Stimulated activated CD4-positive, alpha-beta T cell treated with anti-CD3 and anti-CD28 coated beads, Interleukin-1b, Interleukin-23, amount 100 ng/mL, for 1 hour (primary cell): Measurements from ENCODE around the gene CD79B.
"Not testable (repeated sequence)": the region's sequence is repeated elsewhere in the genome, so short reads cannot be mapped to it uniquely, and the experiment has no call there.

Experiments
- DNase-seq, 2 donors: peaks; one replicate each; pipeline ENCODE4 v3.0.0-alpha.2; 2020; ENCODE audit warnings: low read depth in 2 of 2

Gene CD79B

GRCh38 chr17:63911041-63911635 lies 21.0 kb downstream of the CD79B start, which contains the start of gene CSHL1:
CSHL1 (minus strand) TSS chr17:63911258; CDS start chr17:63911196, 62 bp downstream.
- DNase-seq = no peak

GRCh38 chr17:63910096-63910495 lies 22.0 kb downstream of the CD79B start:
- no peak for DNase-seq

GRCh38 chr17:63909586-63909985 lies 22.5 kb downstream of the CD79B start:
- DNase-seq = not testable (repeated sequence)

- DNase-seq = not testable (repeated sequence)
Measured at GRCh38 chr17:63907161-63907778, 24.9 kb downstream of the CD79B start.

GRCh38 chr17:63904796-63905195 lies 27.3 kb downstream of the CD79B start:
- not testable (repeated sequence) for DNase-seq

- not testable (repeated sequence) for DNase-seq
Measured at GRCh38 chr17:63903787-63904201, 28.3 kb downstream of the CD79B start.

GRCh38 chr17:63901971-63902370 lies 30.2 kb downstream of the CD79B start:
- DNase-seq = not testable (repeated sequence)

GRCh38 chr17:63898899-63899798 lies 33.0 kb downstream of the CD79B start:
- not testable (repeated sequence) for DNase-seq

- not testable (repeated sequence) for DNase-seq
Measured at GRCh38 chr17:63896524-63897354, 35.4 kb downstream of the CD79B start, which contains the start of gene CSH1. CSH1 (minus strand) TSS chr17:63896574; CDS start chr17:63896511, 63 bp downstream.

- not testable (repeated sequence) for DNase-seq
Measured at GRCh38 chr17:63894821-63895220, 37.3 kb downstream of the CD79B start.

- DNase-seq = not testable (repeated sequence)
Measured at GRCh38 chr17:63894021-63894420, 38.1 kb downstream of the CD79B start.

GRCh38 chr17:63892316-63893037 lies 39.7 kb downstream of the CD79B start:
- DNase-seq = not testable (repeated sequence)

GRCh38 chr17:63889026-63889848 lies 42.9 kb downstream of the CD79B start:
- DNase-seq = not testable (repeated sequence)

GRCh38 chr17:63885119-63885518 lies 47.0 kb downstream of the CD79B start:
- not testable (repeated sequence) for DNase-seq

- not testable (repeated sequence) for DNase-seq
Measured at GRCh38 chr17:63882626-63883126, 49.5 kb downstream of the CD79B start.

GRCh38 chr17:63881935-63882601 lies 50.1 kb downstream of the CD79B start, which contains the start of gene GH2:
GH2 (minus strand) TSS chr17:63881944; CDS start chr17:63881801, 143 bp downstream.
- peak; percentile 32 to 45 for DNase-seq

- not testable (repeated sequence) for DNase-seq
Measured at GRCh38 chr17:63881337-63881736, 50.8 kb downstream of the CD79B start.

- DNase-seq = no peak
Measured at GRCh38 chr17:63880706-63881105, 51.4 kb downstream of the CD79B start.
